Naive thymus-derived CD4-positive, alpha-beta T cell (primary cell): ENCODE data around the gene CCDC148. TPM values are rescaled to one million over a fixed set of nuclear protein-coding genes. Genes with fewer than 3 reads are reported as not detected.

Source experiments
- ATAC-seq: fragments of 150-1000 bp; cut with Tn5 transposase; 2 replicates; pipeline ENCODE4 v1.10.0; 2021; ENCODE audit warnings: mild to moderate bottlenecking, moderate library complexity
- CTCF ChIA-PET: fragments of 350-600 bp; sonication (Branson Sonifier 250); formaldehyde crosslinking; loops from one replicate; lab custom pipeline; 2021; ENCODE audit warnings: antibody characterized with exemption; lab: Charles Lee
- POLR2A ChIA-PET: fragments of 350-600 bp; sonication (Branson Sonifier 250); formaldehyde crosslinking; loops from one replicate; lab custom pipeline; 2021; ENCODE audit warnings: antibody characterized with exemption, inconsistent platforms; lab: Charles Lee
- DNase-seq, 9 donors: peaks; one replicate each; pipeline versions ENCODE4 v3.0.0 to v3.0.0-alpha.2; 2020 to 2022; ENCODE audit warnings: mixed read lengths in 1 of 9
- H3K27ac ChIP-seq: one replicate; pipeline ENCODE4 v1.7.0; 2013; ENCODE audit warnings: mild to moderate bottlenecking, low read depth, low read length, moderate library complexity
- H3K27me3 ChIP-seq, 2 donors: one replicate each; pipeline ENCODE4 v1.7.0; 2013; ENCODE audit warnings: low read length in 2 of 2, mild to moderate bottlenecking in 2 of 2, moderate library complexity in 2 of 2; ENCODE audit not compliant: control insufficient read depth in 2 of 2, insufficient read depth in 2 of 2
- H3K36me3 ChIP-seq, 3 experiments: 1 replicate in 2 of 3; 2 replicates in 1 of 3; pipeline ENCODE4 v1.7.0; 2013; ENCODE audit warnings: low read length in 3 of 3, mild to moderate bottlenecking in 3 of 3, moderate library complexity in 1 of 3; ENCODE audit not compliant: insufficient read depth in 3 of 3, control insufficient read depth in 2 of 3
- H3K4me1 ChIP-seq, 2 donors: one replicate each; pipeline ENCODE4 v1.7.0; 2013; ENCODE audit warnings: low read length in 2 of 2, mild to moderate bottlenecking in 2 of 2, moderate library complexity in 1 of 2; ENCODE audit not compliant: control insufficient read depth in 2 of 2, insufficient read depth in 2 of 2
- H3K4me3 ChIP-seq: 2 replicates; pipeline ENCODE4 v1.7.0; 2013; ENCODE audit warnings: mild to moderate bottlenecking, low read length
- H3K9me3 ChIP-seq, 3 experiments: 1 replicate in 2 of 3; 2 replicates in 1 of 3; pipeline ENCODE4 v1.7.0; 2013; ENCODE audit warnings: low read length in 3 of 3; ENCODE audit not compliant: control insufficient read depth in 2 of 3
- H3K27ac Mint-ChIP-seq, 9 donors: one replicate each; pipeline ENCODE4 v1.8.0; 2020 to 2022; ENCODE audit warnings: mixed read lengths in 9 of 9, mild to moderate bottlenecking in 8 of 9, moderate library complexity in 5 of 9, inconsistent platforms in 2 of 9
- H3K27me3 Mint-ChIP-seq, 5 donors: one replicate each; pipeline ENCODE4 v1.8.0; 2021 to 2022; ENCODE audit warnings: mixed read lengths in 5 of 5, mild to moderate bottlenecking in 1 of 5
- H3K36me3 Mint-ChIP-seq, 5 donors: one replicate each; pipeline ENCODE4 v1.8.0; 2020 to 2022; ENCODE audit warnings: mixed read lengths in 5 of 5, mild to moderate bottlenecking in 3 of 5, inconsistent platforms in 1 of 5
- H3K4me1 Mint-ChIP-seq, 7 donors: one replicate each; pipeline ENCODE4 v1.8.0; 2020 to 2022; ENCODE audit warnings: mixed read lengths in 7 of 7, mild to moderate bottlenecking in 3 of 7, inconsistent platforms in 1 of 7
- H3K4me3 Mint-ChIP-seq, 10 donors: one replicate each; pipeline ENCODE4 v1.8.0; 2020 to 2022; ENCODE audit warnings: mild to moderate bottlenecking in 10 of 10, mixed read lengths in 10 of 10, moderate library complexity in 6 of 10, inconsistent platforms in 2 of 10
- H3K9me3 Mint-ChIP-seq, 11 donors: one replicate each; pipeline ENCODE4 v1.8.0; 2020 to 2022; ENCODE audit warnings: mixed read lengths in 11 of 11, mild to moderate bottlenecking in 4 of 11, inconsistent platforms in 1 of 11, moderate library complexity in 1 of 11
- intact Hi-C, 2 donors: fragments of 100-400 bp; cut with micrococcal nuclease; formaldehyde crosslinking; loops; one replicate each; pipeline ENCODE4 v1.15.1; 2023
- polyA plus RNA-seq, 2 donors: library from polyadenylated mRNA; unstranded; fragments of 300-500 nt; fragmentation: Illumina TruSeq; gene quantifications; one replicate each; pipeline ENCODE4 v1.2.3, GENCODE V29; 2021
- total RNA-seq, 6 experiments: library from RNA in 5 of 6; stranded (reverse) in 5 of 6; gene quantifications; 1 replicate in 5 of 6; 2 replicates in 1 of 6; pipeline ENCODE4 v1.2.3 and lab custom pipeline; 2021 to 2026

Gene CCDC148
- total and polyA plus RNA-seq, 7 experiments from 2014 or later = 0.14 to 0.54 TPM; not detected in 5

GRCh38 chr2:158251356-158251755 lies 205.2 kb downstream of the CCDC148 start:
- ChIA-PET CTCF (no interaction called here), POLR2A (no interaction called here)
- no peak for ATAC-seq
- no peaks in the 10 kb centered on the region for H3K36me3 ChIP-seq
- H3K4me3 ChIP-seq = no peak overlapping the region
- Mint-ChIP-seq H3K36me3 (no peaks in the 10 kb centered on the region), H3K27ac (no peak overlapping the region), H3K4me1 (no peaks in the 10 kb centered on the region), H3K4me3 (no peak overlapping the region), H3K9me3 (no peaks in the 10 kb centered on the region), H3K27me3 (peaks cover 5 to 28% (median 14%) of the 10 kb centered on the region in 5 donors)
- H3K9me3 ChIP-seq = no peaks in the 10 kb centered on the region
- H3K27me3 ChIP-seq = no peaks in the 10 kb centered on the region
- intact Hi-C loops = no loop called here
- H3K4me1 ChIP-seq = no peaks in the 10 kb centered on the region
- no peak overlapping the region for H3K27ac ChIP-seq
- DNase-seq = no peak

DNA sequence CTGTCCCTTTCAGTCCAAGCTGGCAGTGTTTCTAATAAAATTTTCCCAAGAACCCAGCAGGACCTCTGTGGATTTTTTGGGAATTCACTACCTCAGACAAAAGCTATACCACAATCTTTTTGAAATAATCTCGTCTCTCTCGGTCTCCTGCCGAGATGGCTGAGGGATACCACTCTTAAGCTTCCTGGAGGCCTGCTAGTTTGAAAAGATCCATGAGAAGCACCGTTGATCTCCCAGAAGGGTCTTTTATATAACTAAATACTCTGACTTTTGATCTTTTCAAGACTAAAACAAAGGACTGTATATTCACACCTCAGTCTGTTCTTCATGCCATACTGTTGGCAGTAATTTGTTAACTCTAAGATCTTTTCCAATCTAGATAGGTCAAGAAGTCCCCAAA lies 213.2 kb downstream of the CCDC148 start:
- Mint-ChIP-seq H3K4me3 (no peak overlapping the region), H3K27ac (no peak overlapping the region), H3K27me3 (peaks cover 0 to 10% (median 6%) of the 10 kb centered on the region in 5 donors), H3K9me3 (peaks cover 0 to 1% (median 0%) of the 10 kb centered on the region in 11 donors), H3K36me3 (no peaks in the 10 kb centered on the region), H3K4me1 (no peaks in the 10 kb centered on the region)
- Histone ChIP-seq H3K27ac (no peak overlapping the region), H3K27me3 (no peaks in the 10 kb centered on the region), H3K9me3 (no peaks in the 10 kb centered on the region), H3K36me3 (no peaks in the 10 kb centered on the region), H3K4me3 (no peak overlapping the region), H3K4me1 (no peaks in the 10 kb centered on the region)
- intact Hi-C loops = no loop called here
- CTCF ChIA-PET = no interaction called here
- DNase-seq (no peak), ATAC-seq (no peak)
- POLR2A ChIA-PET = no interaction called here

DNA sequence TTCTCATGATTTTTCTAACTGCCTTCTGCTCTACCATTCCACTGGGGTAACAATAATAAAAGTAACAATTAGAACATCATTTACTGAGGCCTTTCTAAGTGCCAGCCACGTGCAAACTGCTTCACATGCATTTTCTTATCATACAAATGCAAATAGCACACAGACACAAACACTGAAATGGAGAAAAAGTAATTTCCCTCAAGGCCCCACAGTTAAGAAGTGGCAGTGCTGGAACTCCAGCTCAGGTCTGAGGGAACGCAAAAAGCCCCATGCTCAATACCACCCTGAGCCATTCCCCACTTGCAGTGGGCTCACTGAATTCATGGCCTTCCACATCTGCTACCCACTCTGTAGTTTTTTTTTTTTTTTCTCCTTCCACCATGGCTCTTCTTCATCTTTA lies 214.3 kb downstream of the CCDC148 start:
- intact Hi-C loops = no loop called here
- Mint-ChIP-seq H3K4me1 (no peaks in the 10 kb centered on the region), H3K27me3 (peaks cover 0 to 10% (median 6%) of the 10 kb centered on the region in 5 donors), H3K4me3 (no peak overlapping the region), H3K9me3 (peaks cover 0 to 1% (median 0%) of the 10 kb centered on the region in 11 donors), H3K27ac (no peak overlapping the region), H3K36me3 (no peaks in the 10 kb centered on the region)
- ChIA-PET POLR2A (no interaction called here), CTCF (no interaction called here)
- DNase-seq (no peak), ATAC-seq (no peak)
- H3K4me1 ChIP-seq = no peaks in the 10 kb centered on the region
- no peak overlapping the region for H3K27ac ChIP-seq
- H3K4me3 ChIP-seq = no peak overlapping the region
- no peaks in the 10 kb centered on the region for H3K36me3 ChIP-seq
- H3K9me3 ChIP-seq = no peaks in the 10 kb centered on the region
- no peaks in the 10 kb centered on the region for H3K27me3 ChIP-seq

DNA sequence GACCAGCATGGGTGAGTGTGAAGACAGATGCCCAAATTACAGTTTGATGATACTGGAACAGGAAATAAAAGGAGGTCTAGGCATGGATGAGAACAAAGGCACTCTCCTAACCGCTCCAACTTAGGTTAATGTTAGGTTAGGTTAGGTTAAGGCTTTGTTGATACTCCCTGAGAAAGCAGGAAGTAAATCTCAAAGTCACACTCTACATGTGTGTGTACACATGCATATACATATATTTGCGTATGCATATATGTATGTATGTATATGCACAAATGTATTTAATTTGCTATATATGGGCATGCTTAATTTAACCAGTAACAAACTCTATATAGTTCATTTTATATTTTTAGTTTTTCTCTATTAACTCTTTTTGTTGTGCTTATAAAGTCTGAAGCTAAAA lies 215.6 kb downstream of the CCDC148 start:
- no peak overlapping the region for H3K4me3 ChIP-seq
- H3K9me3 Mint-ChIP-seq = peaks cover 0 to 1% (median 0%) of the 10 kb centered on the region in 11 donors
- H3K27me3 ChIP-seq = no peaks in the 10 kb centered on the region
- no peak overlapping the region for H3K27ac Mint-ChIP-seq
- H3K4me1 Mint-ChIP-seq = no peaks in the 10 kb centered on the region
- no peaks in the 10 kb centered on the region for H3K36me3 ChIP-seq
- H3K4me1 ChIP-seq = no peaks in the 10 kb centered on the region
- H3K9me3 ChIP-seq = no peaks in the 10 kb centered on the region
- DNase-seq (no peak), ATAC-seq (no peak)
- intact Hi-C loops = no loop called here
- H3K36me3 Mint-ChIP-seq = no peaks in the 10 kb centered on the region
- CTCF ChIA-PET = no interaction called here
- POLR2A ChIA-PET = no interaction called here
- H3K27me3 Mint-ChIP-seq = peaks cover 0 to 10% (median 6%) of the 10 kb centered on the region in 5 donors
- no peak overlapping the region for H3K4me3 Mint-ChIP-seq
- no peak overlapping the region for H3K27ac ChIP-seq

- intact Hi-C loops = no loop called here
- Mint-ChIP-seq H3K27ac (no peak overlapping the region), H3K4me3 (no peak overlapping the region), H3K9me3 (peaks cover 0 to 1% (median 0%) of the 10 kb centered on the region in 11 donors), H3K36me3 (no peaks in the 10 kb centered on the region), H3K27me3 (peaks cover 0 to 12% (median 4%) of the 10 kb centered on the region in 5 donors), H3K4me1 (no peaks in the 10 kb centered on the region)
- no peaks in the 10 kb centered on the region for H3K27me3 ChIP-seq
- ATAC-seq (no peak), DNase-seq (no peak)
- H3K4me1 ChIP-seq = no peaks in the 10 kb centered on the region
- no peaks in the 10 kb centered on the region for H3K9me3 ChIP-seq
- CTCF ChIA-PET = no interaction called here
- POLR2A ChIA-PET = no interaction called here
- no peak overlapping the region for H3K27ac ChIP-seq
- no peaks in the 10 kb centered on the region for H3K36me3 ChIP-seq
- H3K4me3 ChIP-seq = no peak overlapping the region
These were observed 217.3 kb downstream of the CCDC148 start for GRCh38 chr2:158239271-158239670.

DNA sequence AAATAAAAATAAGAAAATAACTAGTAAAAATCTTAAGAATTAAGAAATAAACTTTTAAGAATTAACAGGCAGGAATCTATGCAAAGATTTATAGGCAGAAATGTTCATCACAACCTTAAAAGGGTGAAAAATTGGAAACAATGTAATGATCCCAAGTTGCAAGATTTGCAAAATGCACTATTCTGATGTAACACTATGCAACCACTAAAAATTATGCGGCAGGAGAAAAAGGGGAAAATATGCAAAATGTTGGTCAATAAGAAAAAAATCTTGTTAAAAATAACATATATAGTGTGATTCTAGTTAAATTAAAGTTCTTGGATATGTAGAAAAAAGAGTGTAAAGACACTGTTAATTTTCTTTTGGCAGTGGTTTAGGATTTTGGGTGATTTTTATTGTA lies 222.1 kb downstream of the CCDC148 start:
- Histone ChIP-seq H3K4me1 (no peaks in the 10 kb centered on the region), H3K27ac (no peak overlapping the region), H3K9me3 (no peaks in the 10 kb centered on the region), H3K4me3 (no peak overlapping the region), H3K27me3 (no peaks in the 10 kb centered on the region), H3K36me3 (no peaks in the 10 kb centered on the region)
- ATAC-seq (no peak), DNase-seq (no peak)
- peaks cover 0 to 6% (median 0%) of the 10 kb centered on the region in 5 donors for H3K27me3 Mint-ChIP-seq
- no peaks in the 10 kb centered on the region for H3K4me1 Mint-ChIP-seq
- H3K36me3 Mint-ChIP-seq = no peaks in the 10 kb centered on the region
- no peak overlapping the region for H3K27ac Mint-ChIP-seq
- H3K4me3 Mint-ChIP-seq = no peak overlapping the region
- ChIA-PET POLR2A (no interaction called here), CTCF (no interaction called here)
- intact Hi-C loops = no loop called here
- no peaks in the 10 kb centered on the region for H3K9me3 Mint-ChIP-seq

DNA sequence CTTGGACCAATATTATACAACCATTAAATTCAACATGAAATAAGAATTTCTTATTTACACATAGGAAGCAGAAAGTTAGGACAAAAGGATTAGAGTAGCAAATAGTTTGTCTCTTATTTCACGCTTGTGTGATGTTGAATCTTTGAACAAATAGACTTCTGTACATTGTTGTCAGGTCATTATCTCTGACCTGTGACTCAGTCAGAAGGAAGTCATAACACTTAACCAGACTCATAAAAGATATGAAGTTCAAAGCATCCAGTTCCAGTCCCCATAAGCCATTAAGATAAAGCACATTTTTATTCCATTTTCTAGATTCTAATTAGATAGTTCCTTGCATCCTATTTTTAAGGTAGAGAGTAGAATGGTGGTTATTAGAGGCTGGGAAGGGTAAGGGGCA lies 224.1 kb downstream of the CCDC148 start:
- Mint-ChIP-seq H3K36me3 (no peaks in the 10 kb centered on the region), H3K27me3 (peaks cover 0 to 6% (median 0%) of the 10 kb centered on the region in 5 donors), H3K4me3 (no peak overlapping the region), H3K9me3 (peaks cover 0 to 7% (median 0%) of the 10 kb centered on the region in 11 donors), H3K4me1 (no peaks in the 10 kb centered on the region), H3K27ac (no peak overlapping the region)
- no peaks in the 10 kb centered on the region for H3K4me1 ChIP-seq
- ATAC-seq = no peak
- no peak overlapping the region for H3K4me3 ChIP-seq
- ChIA-PET POLR2A (no interaction called here), CTCF (no interaction called here)
- intact Hi-C loops = no loop called here
- H3K27me3 ChIP-seq = no peaks in the 10 kb centered on the region
- no peak for DNase-seq
- no peak overlapping the region for H3K27ac ChIP-seq
- no peaks in the 10 kb centered on the region for H3K9me3 ChIP-seq
- no peaks in the 10 kb centered on the region for H3K36me3 ChIP-seq
